Measurements from ENCODE around the gene TMEM253. TPM values are rescaled to one million over a fixed set of nuclear protein-coding genes. Genes with fewer than 3 reads are reported as not detected.
A peak's percentile ranks its signal among the peaks of the same experiment; 100 is the strongest.

TMEM253 gene
- total RNA-seq, 2 experiments from 2014 or later = 0.44 TPM; not detected in 1

GRCh38 chr14:21060614-21061346, 40.1 kb upstream of the TMEM253 start:
- no peak for DNase-seq

DNA sequence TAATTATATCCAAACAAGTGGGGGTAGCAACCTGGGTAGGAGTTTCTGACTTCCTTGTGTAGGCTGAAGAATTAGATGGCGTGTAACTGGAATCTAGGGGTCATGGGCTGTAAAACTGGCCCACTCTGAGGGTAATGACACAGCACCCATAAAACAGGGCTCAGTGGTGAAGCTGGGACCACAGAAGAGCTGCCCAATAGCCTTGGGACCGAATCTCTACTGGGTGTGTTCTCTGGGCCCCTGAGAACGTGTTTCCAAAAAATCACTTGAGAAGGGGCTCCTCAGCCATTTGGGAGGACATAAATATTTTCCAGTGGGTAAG, 39.6 kb upstream of the TMEM253 start:
- H3K27me3 Mint-ChIP-seq = peaks cover 31% of the 10 kb centered on the region
- ATAC-seq = no peak
- no peaks in the 10 kb centered on the region for H3K4me1 Mint-ChIP-seq
- H3K9me3 Mint-ChIP-seq (ENCODE audit: low read depth) = no peaks in the 10 kb centered on the region
- no peaks in the 10 kb centered on the region for H3K36me3 Mint-ChIP-seq (ENCODE audit: low read depth)
- no peak overlapping the region for H3K27ac Mint-ChIP-seq
- POLR2A ChIA-PET = no interaction called here
- DNase-seq = no peak
- H3K4me3 Mint-ChIP-seq = no peak overlapping the region
- intact Hi-C loops (cut with DNase I, micrococcal nuclease) = no loop called here
- CTCF ChIA-PET = interaction anchor here (1.2 to 1.9 kb wide), 5 partner anchors 10 to 47 kb away, joined by 3 to 7 read pairs (median 4); no protein-coding TSS in a partner anchor

More at GRCh38 chr14:21060614-21061346, 40.1 kb upstream of the TMEM253 start:
- POLR2A ChIA-PET = no interaction called here
- H3K9me3 Mint-ChIP-seq (ENCODE audit: low read depth) = no peaks in the 10 kb centered on the region
- H3K27ac Mint-ChIP-seq = no peak overlapping the region
- CTCF ChIA-PET = interaction anchor here (0.7 to 1.9 kb wide), 5 partner anchors 40 to 48 kb away, joined by 3 to 6 read pairs (median 4); no protein-coding TSS in a partner anchor
- no peak overlapping the region for H3K4me3 Mint-ChIP-seq
- no peak for ATAC-seq
- peaks cover 28% of the 10 kb centered on the region for H3K27me3 Mint-ChIP-seq
- H3K36me3 Mint-ChIP-seq (ENCODE audit: low read depth) = no peaks in the 10 kb centered on the region
- H3K4me1 Mint-ChIP-seq = no peaks in the 10 kb centered on the region
- intact Hi-C loops (cut with DNase I, micrococcal nuclease) = no loop called here

- Mint-ChIP-seq H3K27me3 (peaks cover 45% of the 10 kb centered on the region), H3K36me3 (ENCODE audit: low read depth) (no peaks in the 10 kb centered on the region), H3K27ac (no peak overlapping the region), H3K4me3 (no peak overlapping the region), H3K4me1 (peaks cover 3% of the 10 kb centered on the region), H3K9me3 (ENCODE audit: low read depth) (no peaks in the 10 kb centered on the region)
- intact Hi-C loops (cut with DNase I, micrococcal nuclease) = no loop called here
- no peak for ATAC-seq
- ChIA-PET POLR2A (no interaction called here), CTCF (interaction anchor here (0.6 to 1.0 kb wide), 3 partner anchors 24 to 68 kb away, joined by 3 to 5 read pairs (median 5); no protein-coding TSS in a partner anchor)
- DNase-seq = no peak
Measured at GRCh38 chr14:21063479-21063878, 37.4 kb upstream of the TMEM253 start.

GRCh38 chr14:21066882-21067502, 33.9 kb upstream of the TMEM253 start:
- ChIA-PET POLR2A (no interaction called here), CTCF (interaction anchor here (0.7 to 3.1 kb wide), 7 partner anchors 12 to 817 kb away, joined by 3 to 52 read pairs (median 5); no protein-coding TSS in a partner anchor)
- H3K4me1 Mint-ChIP-seq = peaks cover 32% of the 10 kb centered on the region
- no peak overlapping the region for H3K27ac Mint-ChIP-seq
- ATAC-seq (no peak), DNase-seq (no peak)
- no peaks in the 10 kb centered on the region for H3K36me3 Mint-ChIP-seq (ENCODE audit: low read depth)
- no peak overlapping the region for H3K4me3 Mint-ChIP-seq
- intact Hi-C loops (cut with DNase I, micrococcal nuclease) = no loop called here
- H3K9me3 Mint-ChIP-seq (ENCODE audit: low read depth) = no peaks in the 10 kb centered on the region
- peaks cover 63% of the 10 kb centered on the region for H3K27me3 Mint-ChIP-seq

GRCh38 chr14:21068521-21069387, 32.1 kb upstream of the TMEM253 start:
- H3K4me3 Mint-ChIP-seq = peak overlapping the region; percentile 63
- ATAC-seq = peak; percentile 46

GRCh38 chr14:21069388-21070082, 31.3 kb upstream of the TMEM253 start:
- ChIA-PET POLR2A (no interaction called here), CTCF (interaction anchor here (0.6 to 3.1 kb wide), 11 partner anchors 11 to 81 kb away, joined by 3 to 52 read pairs (median 8); no protein-coding TSS in a partner anchor)
- Mint-ChIP-seq H3K36me3 (ENCODE audit: low read depth) (no peaks in the 10 kb centered on the region), H3K4me3 (peak overlapping the region; percentile 63), H3K27ac (no peak overlapping the region), H3K27me3 (peaks cover 65% of the 10 kb centered on the region), H3K4me1 (peaks cover 33% of the 10 kb centered on the region), H3K9me3 (ENCODE audit: low read depth) (no peaks in the 10 kb centered on the region)
- ATAC-seq (no peak), DNase-seq (no peak)
- intact Hi-C loops (cut with DNase I, micrococcal nuclease) = loop anchor here (2.0 kb wide), 4 partner anchors 17 to 45 kb away; partner anchors contain the start of gene NDRG2 (in 1 of the 2)

More at GRCh38 chr14:21068521-21069387, 32.1 kb upstream of the TMEM253 start:
- DNase-seq = peak; percentile 64
- Mint-ChIP-seq H3K27me3 (peaks cover 65% of the 10 kb centered on the region), H3K27ac (no peak overlapping the region), H3K36me3 (ENCODE audit: low read depth) (no peaks in the 10 kb centered on the region), H3K9me3 (ENCODE audit: low read depth) (no peaks in the 10 kb centered on the region), H3K4me1 (peaks cover 33% of the 10 kb centered on the region)
- POLR2A ChIA-PET = interaction anchor here (0.6 to 0.7 kb wide), 2 partner anchors 13 to 36 kb away, joined by 3 read pairs; no protein-coding TSS in a partner anchor
- intact Hi-C loops (cut with DNase I, micrococcal nuclease) = loop anchor here (1.0 to 2.0 kb wide), 4 partner anchors 24 to 38 kb away; no protein-coding TSS in a partner anchor
- CTCF ChIA-PET = interaction anchor here (0.6 to 3.1 kb wide), 17 partner anchors 10 to 138 kb away, joined by 3 to 52 read pairs (median 5); no protein-coding TSS in a partner anchor

GRCh38 chr14:21070083-21070609, 30.7 kb upstream of the TMEM253 start, which contains the start of gene ARHGEF40:
ARHGEF40 (plus strand) TSS chr14:21070304; CDS start chr14:21070397, 93 bp downstream.
- Mint-ChIP-seq H3K27ac (no peak within 1 kb of the TSS), H3K36me3 (ENCODE audit: low read depth) (no peaks in the 10 kb centered on the region)
- POLR2A ChIA-PET = interaction anchor here (0.8 to 1.6 kb wide), 2 partner anchors 22 to 97 kb away, joined by 3 read pairs; no protein-coding TSS in a partner anchor

DNA sequence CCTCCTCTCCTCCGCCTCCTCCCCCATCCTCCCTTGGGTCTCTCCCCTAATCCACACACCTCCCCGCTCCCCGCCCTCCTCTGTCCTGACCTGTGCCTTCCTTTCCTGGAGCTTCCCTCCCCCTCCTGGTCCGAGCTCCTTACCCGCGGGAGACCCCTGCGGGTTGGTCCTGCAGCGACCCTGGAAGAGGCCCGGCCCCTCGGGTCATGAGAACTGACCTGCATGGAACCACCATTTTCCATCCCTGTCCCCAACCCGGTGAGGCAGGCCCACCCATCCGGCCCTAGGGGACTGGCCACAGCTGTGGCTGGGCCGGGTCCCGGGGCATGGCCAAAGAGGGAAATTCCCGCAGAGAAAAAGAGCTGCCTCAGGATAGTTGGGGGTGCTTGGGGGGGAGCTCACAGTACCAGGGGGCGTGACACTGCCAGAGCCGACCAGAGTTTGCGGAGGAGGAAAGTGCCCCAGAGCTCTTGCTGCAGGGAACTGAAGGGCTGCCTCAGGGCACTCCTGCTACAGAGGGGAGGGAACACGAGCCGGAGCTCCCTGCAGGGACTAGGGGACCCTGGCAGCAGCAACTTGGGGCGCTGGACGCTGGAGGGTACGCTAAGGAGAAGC, 30.1 kb upstream of the TMEM253 start:
- Mint-ChIP-seq H3K27me3 (peaks cover 57% of the 10 kb centered on the region), H3K4me1 (peaks cover 33% of the 10 kb centered on the region), H3K4me3 (peak overlapping the region; percentile 63), H3K9me3 (ENCODE audit: low read depth) (no peaks in the 10 kb centered on the region), H3K27ac (no peak overlapping the region), H3K36me3 (ENCODE audit: low read depth) (no peaks in the 10 kb centered on the region)
- intact Hi-C loops (cut with DNase I, micrococcal nuclease) = loop anchor here (2.0 kb wide), 2 partner anchors 16 to 46 kb away; partner anchors contain the start of gene NDRG2 (in 1 of the 2)
- ChIA-PET CTCF (interaction anchor here (0.6 to 5.7 kb wide), 12 partner anchors 8 to 77 kb away, joined by 3 to 48 read pairs (median 5); no protein-coding TSS in a partner anchor), POLR2A (interaction anchor here (0.8 to 1.6 kb wide), 3 partner anchors 22 to 98 kb away, joined by 3 to 4 read pairs (median 3); no protein-coding TSS in a partner anchor)
- ATAC-seq (peak; percentile 17), DNase-seq (peak; percentile 38)

More at GRCh38 chr14:21070083-21070609, 30.7 kb upstream of the TMEM253 start, which contains the start of gene ARHGEF40:
- ATAC-seq (no peak), DNase-seq (peak; percentile 43)
- Mint-ChIP-seq H3K4me3 (peak within 1 kb of the TSS; percentile 63), H3K4me1 (peaks cover 33% of the 10 kb centered on the region), H3K9me3 (ENCODE audit: low read depth) (no peaks in the 10 kb centered on the region), H3K27me3 (peaks cover 61% of the 10 kb centered on the region)
- intact Hi-C loops (cut with DNase I, micrococcal nuclease) = loop anchor here (2.0 kb wide), 2 partner anchors 17 to 45 kb away; partner anchors contain the start of gene NDRG2 (in 1 of the 2)
- CTCF ChIA-PET = interaction anchor here (0.6 to 5.7 kb wide), 9 partner anchors 17 to 78 kb away, joined by 3 to 48 read pairs (median 6); no protein-coding TSS in a partner anchor

GRCh38 chr14:21071225-21072030, 29.4 kb upstream of the TMEM253 start:
- ChIA-PET POLR2A (interaction anchor here (1.4 to 1.6 kb wide), 2 partner anchors 21 to 34 kb away, joined by 3 to 4 read pairs; no protein-coding TSS in a partner anchor), CTCF (interaction anchor here (0.7 to 5.7 kb wide), 12 partner anchors 8 to 57 kb away, joined by 3 to 48 read pairs (median 5); partner anchors contain the start of gene RNASE8)
- Mint-ChIP-seq H3K9me3 (ENCODE audit: low read depth) (no peaks in the 10 kb centered on the region), H3K27ac (no peak overlapping the region), H3K4me3 (peak overlapping the region; percentile 63), H3K36me3 (ENCODE audit: low read depth) (no peaks in the 10 kb centered on the region), H3K27me3 (peaks cover 54% of the 10 kb centered on the region), H3K4me1 (peaks cover 33% of the 10 kb centered on the region)
- DNase-seq = peak; percentile 83
- ATAC-seq = peak; percentile 72
- intact Hi-C loops (cut with DNase I, micrococcal nuclease) = loop anchor here (2.0 kb wide), 2 partner anchors 15 to 47 kb away; partner anchors contain the start of gene NDRG2 (in 1 of the 2)
